Neural progenitor cell (in vitro differentiated cells): Measurements from ENCODE around the gene NFATC2IP. TPM values are rescaled to one million over a fixed set of nuclear protein-coding genes. Genes with fewer than 3 reads are reported as not detected.

Source experiments
- DNase-seq: peaks from one replicate; pipeline ENCODE4 v3.0.0-alpha.2; 2016; ENCODE audit warnings: low spot score
- H2AFZ ChIP-seq: fragments of 200-600 bp; sonication (generic); replicated peaks from 2 replicates; pipeline ENCODE4 v1.6.1; 2016; ENCODE audit warnings: antibody characterized with exemption
- H3F3A ChIP-seq: fragments of 200-600 bp; sonication (generic); 2 replicates; pipeline ENCODE4 v1.6.1; 2016; ENCODE audit warnings: antibody characterized with exemption, low read depth
- H3K27ac ChIP-seq: fragments of 200-600 bp; sonication (generic); 2 replicates; pipeline ENCODE4 v1.5.1; 2016; ENCODE audit warnings: mild to moderate bottlenecking
- H3K27me3 ChIP-seq: fragments of 200-600 bp; sonication (generic); 2 replicates; pipeline ENCODE4 v1.6.1; 2016; ENCODE audit warnings: mild to moderate bottlenecking, moderate library complexity
- H3K36me3 ChIP-seq: fragments of 200-600 bp; sonication (generic); 2 replicates; pipeline ENCODE4 v1.5.1; 2016
- H3K4me1 ChIP-seq: fragments of 200-600 bp; sonication (generic); 2 replicates; pipeline ENCODE4 v1.6.1; 2016; ENCODE audit warnings: mixed run types
- H3K4me2 ChIP-seq: fragments of 200-600 bp; sonication (generic); 2 replicates; pipeline ENCODE4 v1.6.1; 2016
- H3K4me3 ChIP-seq: fragments of 200-600 bp; sonication (generic); 2 replicates; pipeline ENCODE4 v1.5.1; 2016
- H3K79me2 ChIP-seq: fragments of 200-600 bp; sonication (generic); 2 replicates; pipeline ENCODE4 v1.6.1; 2016; ENCODE audit warnings: low read depth
- H3K9ac ChIP-seq: fragments of 200-600 bp; sonication (generic); 2 replicates; pipeline ENCODE4 v1.6.1; 2016
- H3K9me3 ChIP-seq: fragments of 200-600 bp; sonication (generic); 2 replicates; pipeline ENCODE4 v1.5.1; 2016; ENCODE audit warnings: low read depth
- H4K20me1 ChIP-seq: fragments of 200-600 bp; sonication (generic); 2 replicates; pipeline ENCODE4 v1.6.1; 2016; ENCODE audit warnings: low read depth
- H3K27ac Mint-ChIP-seq: 3 replicates; pipeline ENCODE4 v1.8.0; 2021; ENCODE audit warnings: mixed read lengths
- H3K27me3 Mint-ChIP-seq: 2 replicates; pipeline ENCODE4 v1.8.0; 2022; ENCODE audit warnings: low read depth, mild to moderate bottlenecking, inconsistent platforms, moderate library complexity, mixed read lengths; ENCODE audit not compliant: insufficient read depth
- H3K36me3 Mint-ChIP-seq: 3 replicates; pipeline ENCODE4 v1.8.0; 2021; ENCODE audit warnings: mixed read lengths
- H3K4me1 Mint-ChIP-seq: 3 replicates; pipeline ENCODE4 v1.8.0; 2021; ENCODE audit warnings: mixed read lengths
- H3K4me3 Mint-ChIP-seq: 3 replicates; pipeline ENCODE4 v1.8.0; 2021; ENCODE audit warnings: mild to moderate bottlenecking, moderate library complexity, mixed read lengths
- H3K9me3 Mint-ChIP-seq: 3 replicates; pipeline ENCODE4 v1.8.0; 2020; ENCODE audit warnings: mixed read lengths
- EZH2 ChIP-seq: fragments of 200-600 bp; sonication (generic); IDR thresholded peaks from 2 replicates; pipeline ENCODE4 v1.6.1; 2017; ENCODE audit warnings: antibody characterized with exemption, mild to moderate bottlenecking, moderate library complexity
- EZH2phosphoT487 ChIP-seq: fragments of 200-600 bp; sonication (generic); IDR thresholded peaks from 2 replicates; pipeline ENCODE4 v1.6.1; 2017; ENCODE audit warnings: antibody characterized with exemption
- total RNA-seq: library from RNA; depleted of rRNA; stranded (reverse); fragments of >200 nt; gene quantifications from 2 replicates; pipeline ENCODE4 v1.2.3, GENCODE V29; 2015; ENCODE audit warnings: low replicate concordance
- TF ChIP-seq, protein P1 (sequence below): fragments of 200-600 bp; sonication (generic); IDR thresholded peaks from 2 replicates; pipeline ENCODE4 v1.5.1; 2017; ENCODE audit warnings: antibody characterized with exemption, mild to moderate bottlenecking

Gene NFATC2IP
- total RNA-seq, 1 donor from 2014 or later = 33.2 TPM

- TF ChIP-seq, protein P1, sequence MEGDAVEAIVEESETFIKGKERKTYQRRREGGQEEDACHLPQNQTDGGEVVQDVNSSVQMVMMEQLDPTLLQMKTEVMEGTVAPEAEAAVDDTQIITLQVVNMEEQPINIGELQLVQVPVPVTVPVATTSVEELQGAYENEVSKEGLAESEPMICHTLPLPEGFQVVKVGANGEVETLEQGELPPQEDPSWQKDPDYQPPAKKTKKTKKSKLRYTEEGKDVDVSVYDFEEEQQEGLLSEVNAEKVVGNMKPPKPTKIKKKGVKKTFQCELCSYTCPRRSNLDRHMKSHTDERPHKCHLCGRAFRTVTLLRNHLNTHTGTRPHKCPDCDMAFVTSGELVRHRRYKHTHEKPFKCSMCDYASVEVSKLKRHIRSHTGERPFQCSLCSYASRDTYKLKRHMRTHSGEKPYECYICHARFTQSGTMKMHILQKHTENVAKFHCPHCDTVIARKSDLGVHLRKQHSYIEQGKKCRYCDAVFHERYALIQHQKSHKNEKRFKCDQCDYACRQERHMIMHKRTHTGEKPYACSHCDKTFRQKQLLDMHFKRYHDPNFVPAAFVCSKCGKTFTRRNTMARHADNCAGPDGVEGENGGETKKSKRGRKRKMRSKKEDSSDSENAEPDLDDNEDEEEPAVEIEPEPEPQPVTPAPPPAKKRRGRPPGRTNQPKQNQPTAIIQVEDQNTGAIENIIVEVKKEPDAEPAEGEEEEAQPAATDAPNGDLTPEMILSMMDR = no peak
- TF ChIP-seq EZH2phosphoT487 = no peak
- no peak for TF ChIP-seq EZH2
- Histone ChIP-seq H3K4me1 (no peaks in the 10 kb centered on the region), H3K27ac (no peak overlapping the region), H3K27me3 (no peaks in the 10 kb centered on the region), H3K9ac (no peak overlapping the region), H3K4me2 (no peak overlapping the region), H3F3A (no peaks in the 10 kb centered on the region), H3K9me3 (no peaks in the 10 kb centered on the region), H4K20me1 (no peaks in the 10 kb centered on the region), H3K36me3 (no peaks in the 10 kb centered on the region), H3K79me2 (peaks cover 5% of the 10 kb centered on the region), H2AFZ (no peak overlapping the region), H3K4me3 (no peak overlapping the region)
- Mint-ChIP-seq H3K36me3 (peaks cover 31% of the 10 kb centered on the region), H3K4me3 (no peak overlapping the region), H3K4me1 (no peaks in the 10 kb centered on the region), H3K27ac (no peak overlapping the region), H3K27me3 (peaks cover 3% of the 10 kb centered on the region), H3K9me3 (no peaks in the 10 kb centered on the region)
- no peak for DNase-seq
Measured at GRCh38 chr16:28958836-28959235, 8.1 kb downstream of the NFATC2IP start.

GRCh38 chr16:28964072-28964471, 13.3 kb downstream of the NFATC2IP start:
- peaks cover 6% of the 10 kb centered on the region for H3K27me3 Mint-ChIP-seq
- H4K20me1 ChIP-seq = no peaks in the 10 kb centered on the region
- no peak for DNase-seq
- H3K4me2 ChIP-seq = no peak overlapping the region
- H3K4me1 Mint-ChIP-seq = no peaks in the 10 kb centered on the region
- H3K27ac Mint-ChIP-seq = no peak overlapping the region
- H3K27ac ChIP-seq = no peak overlapping the region
- H3F3A ChIP-seq = no peaks in the 10 kb centered on the region
- H3K9me3 ChIP-seq = no peaks in the 10 kb centered on the region
- H3K27me3 ChIP-seq = no peaks in the 10 kb centered on the region
- no peaks in the 10 kb centered on the region for H3K36me3 ChIP-seq
- no peak overlapping the region for H3K9ac ChIP-seq
- no peaks in the 10 kb centered on the region for H3K79me2 ChIP-seq
- H2AFZ ChIP-seq = no peak overlapping the region
- H3K4me3 ChIP-seq = no peak overlapping the region
- no peak overlapping the region for H3K4me3 Mint-ChIP-seq
- no peaks in the 10 kb centered on the region for H3K4me1 ChIP-seq
- peaks cover 22% of the 10 kb centered on the region for H3K36me3 Mint-ChIP-seq
- H3K9me3 Mint-ChIP-seq = no peaks in the 10 kb centered on the region
- TF ChIP-seq EZH2 (no peak), EZH2phosphoT487 (no peak)
- TF ChIP-seq, protein P1 = no peak

- no peaks in the 10 kb centered on the region for H3K4me1 Mint-ChIP-seq
- TF ChIP-seq, protein P1 = no peak
- TF ChIP-seq EZH2phosphoT487 (no peak), EZH2 (no peak)
- H3K4me3 ChIP-seq = no peak overlapping the region
- no peaks in the 10 kb centered on the region for H3K4me1 ChIP-seq
- no peaks in the 10 kb centered on the region for H3F3A ChIP-seq
- peaks cover 20% of the 10 kb centered on the region for H3K36me3 Mint-ChIP-seq
- no peak overlapping the region for H3K27ac ChIP-seq
- no peaks in the 10 kb centered on the region for H3K36me3 ChIP-seq
- H3K27me3 Mint-ChIP-seq = peaks cover 6% of the 10 kb centered on the region
- no peak overlapping the region for H2AFZ ChIP-seq
- H3K9ac ChIP-seq = no peak overlapping the region
- no peak for DNase-seq
- H3K4me3 Mint-ChIP-seq = no peak overlapping the region
- no peaks in the 10 kb centered on the region for H4K20me1 ChIP-seq
- H3K9me3 ChIP-seq = no peaks in the 10 kb centered on the region
- no peak overlapping the region for H3K4me2 ChIP-seq
- H3K27ac Mint-ChIP-seq = no peak overlapping the region
- no peaks in the 10 kb centered on the region for H3K27me3 ChIP-seq
- H3K79me2 ChIP-seq = no peaks in the 10 kb centered on the region
- no peaks in the 10 kb centered on the region for H3K9me3 Mint-ChIP-seq
Measured at GRCh38 chr16:28964496-28964895, 13.8 kb downstream of the NFATC2IP start.
